Measurements from ENCODE around the gene TNS3.

The TNS3 gene

DNA sequence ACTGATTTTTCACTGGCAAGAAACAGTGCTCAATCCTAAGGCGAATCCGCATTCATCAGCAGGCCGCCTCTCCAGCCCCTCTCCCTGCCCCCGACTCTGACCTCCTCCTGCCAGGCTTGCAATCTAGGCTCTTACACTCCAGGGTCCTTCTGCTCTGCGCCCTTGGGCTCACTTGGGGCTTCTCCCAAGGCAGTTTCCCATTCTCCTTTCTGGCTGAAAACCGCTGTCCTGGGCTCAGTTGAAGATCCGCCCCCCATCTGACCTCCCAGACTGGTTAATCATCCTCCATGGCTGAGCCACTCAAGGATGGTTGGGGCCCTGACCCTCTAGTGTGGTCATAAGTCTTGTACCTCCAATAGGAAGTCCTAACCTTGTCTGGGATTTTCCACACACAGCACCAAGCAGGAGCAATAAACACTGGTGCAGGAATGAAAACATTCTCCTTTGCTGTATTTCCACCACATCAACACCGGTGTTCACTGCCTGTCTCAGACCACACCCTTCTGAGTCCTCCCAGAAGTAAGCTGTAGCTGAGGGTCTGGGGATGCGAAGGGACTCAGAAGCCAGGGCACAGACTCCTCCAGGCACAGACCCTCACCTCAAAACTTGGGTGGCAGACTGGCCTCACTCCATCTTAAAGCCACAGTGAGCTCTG, 42.4 kb downstream of the TNS3 start:
- no peak for DNase-seq

DNA sequence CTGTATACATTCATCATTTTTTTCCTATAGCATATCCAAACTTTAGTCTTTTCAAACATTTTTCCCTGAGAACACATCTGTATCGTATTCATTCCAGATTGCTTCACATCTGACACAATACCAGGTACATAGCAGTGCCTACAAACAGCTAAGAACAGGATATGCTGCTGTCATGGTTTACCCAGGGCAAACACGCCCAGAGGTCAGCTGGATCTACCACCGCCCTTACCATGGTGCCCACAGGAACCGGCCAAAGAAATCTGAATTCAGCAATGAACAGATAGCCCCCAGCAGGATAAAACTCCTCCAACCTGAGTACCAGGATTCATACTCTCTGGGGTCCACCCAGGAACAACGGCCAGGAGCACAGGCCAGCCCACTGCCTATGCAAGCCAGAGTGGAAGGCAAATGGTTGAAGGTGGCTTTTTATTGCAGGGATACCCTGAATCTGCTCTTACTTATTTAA, 43.0 kb downstream of the TNS3 start:
- DNase-seq: no peak

- DNase-seq: no peak
These were observed 43.9 kb downstream of the TNS3 start for GRCh38 chr7:47537716-47538675.

DNA sequence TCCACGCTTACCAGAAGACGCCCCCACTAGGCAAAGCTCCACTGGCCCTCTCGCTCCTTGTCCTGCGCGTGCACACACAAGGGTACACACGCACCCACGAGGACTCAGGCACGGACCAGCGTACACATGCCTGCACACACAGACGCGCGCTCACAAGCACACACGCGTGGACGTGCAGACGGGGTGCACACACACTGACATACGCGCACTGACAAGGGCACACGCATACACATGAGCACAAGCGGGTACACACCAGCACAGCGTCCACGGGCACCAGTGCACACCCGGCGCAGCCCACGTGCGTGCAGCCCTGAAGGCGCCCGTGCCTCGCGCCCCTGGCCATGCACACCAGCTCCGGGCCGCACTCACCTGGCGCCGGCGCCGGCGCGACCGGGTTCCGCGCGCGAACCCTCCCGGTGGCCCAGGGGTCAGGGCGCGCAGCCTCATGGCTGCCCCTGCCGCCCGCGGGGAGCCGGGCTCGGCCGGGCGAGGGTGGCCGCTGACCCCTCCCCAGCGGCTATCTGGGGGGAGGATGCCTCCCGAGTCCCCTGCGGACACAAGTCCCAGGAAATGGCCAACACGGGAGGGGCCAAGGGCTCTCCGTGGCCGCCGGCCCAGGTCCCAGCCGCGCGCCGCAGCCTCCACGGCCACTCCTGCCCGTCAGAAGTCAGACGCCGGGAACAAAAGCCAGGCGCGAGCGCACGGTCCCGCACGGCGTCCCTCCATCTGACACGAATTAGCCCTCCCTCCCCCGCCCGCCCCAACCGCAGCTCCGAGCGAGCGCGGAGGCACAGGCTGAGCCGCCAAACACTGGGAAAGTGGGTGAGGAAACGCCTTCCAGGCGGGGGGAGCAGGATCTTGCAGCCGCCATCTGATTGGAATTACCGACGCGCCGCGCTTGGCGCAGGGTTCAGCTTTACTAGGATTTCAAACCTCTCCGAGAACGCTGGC, 45.0 kb downstream of the TNS3 start:
- no peak for DNase-seq

DNA sequence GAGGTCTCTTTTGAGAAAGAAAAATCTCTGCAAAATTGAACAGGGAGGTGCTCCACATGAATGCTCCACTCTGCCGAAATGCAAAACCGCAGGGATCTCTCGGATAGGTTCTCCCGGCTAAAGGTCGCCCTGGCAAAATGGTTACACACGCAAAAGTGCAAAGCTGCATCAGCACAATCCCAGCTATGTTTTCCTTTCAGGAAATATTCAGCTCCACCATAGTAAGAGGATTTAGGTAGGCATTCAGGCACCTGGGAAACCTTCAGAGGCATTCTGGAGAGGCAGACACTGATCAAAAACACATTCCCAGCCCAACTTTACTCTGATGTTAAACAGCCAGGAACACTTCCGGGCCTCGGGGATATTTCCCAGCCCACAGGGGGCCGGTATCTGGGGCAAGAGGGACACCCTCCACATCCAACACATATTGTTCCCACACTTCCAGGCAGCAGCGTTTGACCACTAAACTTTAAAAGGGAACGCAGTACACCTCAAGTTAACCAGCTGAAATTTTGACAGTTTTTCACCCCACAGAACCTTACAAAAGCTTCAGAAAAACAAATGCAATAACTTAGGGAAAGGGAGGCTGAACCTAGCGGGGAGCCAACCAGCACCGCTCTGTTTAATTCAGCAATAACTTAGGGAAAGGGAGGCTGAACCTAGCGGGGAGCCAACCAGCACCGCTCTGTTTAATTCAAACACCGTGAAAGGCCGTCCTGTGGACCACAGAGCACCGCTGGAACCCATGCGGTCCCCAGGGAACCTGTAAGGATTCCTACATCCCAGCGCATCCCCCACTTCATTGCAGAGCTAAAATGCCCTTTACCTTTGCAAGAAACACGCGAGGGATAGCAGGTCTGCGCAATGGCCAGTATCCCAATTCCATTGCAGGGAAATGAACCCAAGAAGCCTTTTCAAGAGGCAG, 45.9 kb downstream of the TNS3 start:
- DNase-seq: no peak

DNA sequence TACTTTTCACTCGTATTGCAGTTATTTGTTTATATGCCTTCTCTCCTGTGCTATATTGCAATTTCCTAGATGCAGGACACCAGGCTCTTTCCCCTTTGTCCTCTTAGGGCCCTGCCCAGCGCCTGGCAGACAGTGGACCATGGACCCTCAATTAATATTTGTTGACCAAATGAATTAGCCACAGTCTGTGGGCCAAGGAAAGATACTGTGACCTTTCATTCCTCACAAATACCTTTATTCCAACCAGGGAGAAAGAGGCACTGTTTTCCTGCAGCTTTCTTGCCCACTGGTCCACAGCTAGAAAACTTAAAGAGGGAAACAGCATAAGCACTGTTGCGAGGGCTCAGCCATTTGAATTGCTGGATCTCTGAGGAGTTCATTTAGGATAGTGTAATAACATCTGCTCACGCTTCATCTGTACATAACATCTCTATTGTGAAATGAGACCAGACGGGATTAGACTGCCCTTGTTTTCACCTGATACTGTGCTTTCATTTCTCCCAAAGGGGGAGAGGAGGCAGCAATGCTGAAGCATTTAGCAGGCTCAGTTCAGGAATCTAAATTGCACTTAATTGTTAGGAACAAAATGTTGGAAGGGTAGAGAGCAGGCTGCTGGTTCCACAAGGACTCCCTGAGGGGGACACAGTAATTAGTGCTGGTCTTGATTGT, 46.7 kb downstream of the TNS3 start:
- DNase-seq: no peak

- no peak for DNase-seq
These were observed 47.4 kb downstream of the TNS3 start for GRCh38 chr7:47534322-47535034.

DNA sequence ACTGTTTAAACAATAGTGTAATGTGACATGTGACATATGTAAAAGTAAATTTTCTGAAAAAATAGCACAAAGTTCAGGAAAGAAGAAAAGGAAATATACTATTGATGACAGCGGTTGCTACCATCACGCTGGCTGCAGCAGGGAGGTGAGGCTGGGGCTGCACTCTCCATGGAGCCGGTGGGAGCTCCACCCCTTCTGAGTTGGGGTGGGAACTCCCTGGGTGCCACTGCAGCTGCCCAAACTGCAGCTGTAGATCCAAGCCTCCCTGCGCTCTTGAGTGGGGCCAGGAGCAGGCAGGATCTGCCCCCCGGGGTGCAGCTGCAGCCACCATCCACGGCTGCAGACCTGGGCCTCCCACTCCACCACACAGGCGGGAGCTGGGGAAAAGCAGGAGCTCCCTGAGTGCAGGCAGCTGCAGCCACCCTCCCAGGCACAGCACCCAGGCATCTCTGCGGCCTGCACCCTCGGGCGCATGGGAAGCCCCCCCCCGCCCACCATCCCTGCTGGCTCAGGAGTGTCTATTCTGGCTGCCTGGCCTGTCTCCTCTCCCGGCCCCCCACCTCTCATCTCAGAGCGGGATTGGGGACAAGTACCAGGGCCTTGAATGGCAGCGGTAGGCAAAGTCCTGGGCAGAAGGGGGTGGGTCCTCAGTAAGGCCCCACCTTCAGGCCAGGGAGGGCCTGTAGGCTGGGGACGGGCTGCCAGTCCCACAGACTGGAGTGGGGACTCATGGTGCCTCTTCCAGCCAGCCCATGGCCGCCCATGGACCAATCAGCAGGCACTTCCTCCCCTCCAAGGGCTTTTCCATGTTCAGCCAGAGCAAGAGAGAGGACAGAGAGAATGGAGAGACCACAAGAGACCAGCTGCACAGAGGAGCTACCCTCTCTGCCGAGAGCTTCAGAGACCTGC, 50.1 kb downstream of the TNS3 start:
- no peak for DNase-seq

DNA sequence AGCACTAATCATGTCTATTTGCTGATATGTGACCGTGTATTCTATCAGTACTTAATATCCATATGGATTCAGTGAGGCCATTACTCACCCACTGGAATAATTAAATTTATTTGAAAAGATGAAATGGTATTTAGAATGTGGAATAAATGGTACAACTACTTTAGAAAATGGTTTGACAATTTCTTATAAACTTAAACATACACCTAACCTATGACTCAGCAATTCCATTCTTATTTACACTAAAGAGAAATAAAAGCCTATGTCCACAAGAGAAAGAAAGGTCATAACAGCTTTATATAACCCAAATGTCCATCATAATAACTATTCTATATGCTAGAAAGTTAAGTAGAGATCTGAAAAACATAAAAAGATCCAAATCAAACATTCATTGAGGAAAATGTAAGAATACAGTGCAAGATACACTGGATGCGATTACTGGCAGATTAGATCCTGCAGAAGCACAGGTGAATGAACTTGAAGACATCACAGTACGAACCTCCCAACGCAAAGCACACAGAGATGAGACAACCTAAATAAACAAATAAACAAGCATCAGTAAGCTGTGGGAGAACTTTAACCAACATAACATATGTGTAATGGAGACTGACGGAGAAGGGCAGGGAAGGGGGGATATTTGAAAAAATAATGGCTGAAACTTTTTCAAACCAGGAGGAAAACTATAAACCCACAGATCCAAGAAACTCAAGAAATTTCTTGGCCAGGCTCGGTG, 51.9 kb downstream of the TNS3 start:
- DNase-seq: no peak

- no peak for DNase-seq
These were observed 52.5 kb downstream of the TNS3 start for GRCh38 chr7:47529405-47529804.

DNA sequence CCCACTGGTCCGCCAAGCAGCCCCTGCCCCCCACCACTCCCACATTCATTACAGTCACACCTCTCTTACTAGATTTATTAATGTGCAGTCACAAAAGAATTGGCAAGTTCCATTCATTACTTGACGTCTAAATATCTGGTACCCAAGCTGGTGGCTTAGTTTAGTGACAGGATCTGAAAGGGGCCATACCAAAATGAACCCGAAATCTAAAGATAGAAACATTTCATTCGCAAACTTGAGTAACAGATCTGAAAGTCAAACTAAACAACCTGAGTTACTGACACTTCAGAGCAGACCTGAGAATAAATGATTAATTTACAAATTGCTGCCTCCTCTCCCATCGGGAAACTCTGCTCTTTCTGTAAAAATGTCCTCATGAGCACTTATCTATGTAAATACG, 53.4 kb downstream of the TNS3 start:
- DNase-seq: no peak

- DNase-seq: no peak
These were observed 55.4 kb downstream of the TNS3 start for GRCh38 chr7:47526466-47526865.

GRCh38 chr7:47525066-47525623, 56.8 kb downstream of the TNS3 start:
- DNase-seq: no peak

GRCh38 chr7:47523401-47523800, 58.5 kb downstream of the TNS3 start:
- no peak for DNase-seq

GRCh38 chr7:47521816-47522561, 59.9 kb downstream of the TNS3 start:
- DNase-seq: no peak

- DNase-seq: no peak
These were observed 60.7 kb downstream of the TNS3 start for GRCh38 chr7:47521011-47521795.

DNA sequence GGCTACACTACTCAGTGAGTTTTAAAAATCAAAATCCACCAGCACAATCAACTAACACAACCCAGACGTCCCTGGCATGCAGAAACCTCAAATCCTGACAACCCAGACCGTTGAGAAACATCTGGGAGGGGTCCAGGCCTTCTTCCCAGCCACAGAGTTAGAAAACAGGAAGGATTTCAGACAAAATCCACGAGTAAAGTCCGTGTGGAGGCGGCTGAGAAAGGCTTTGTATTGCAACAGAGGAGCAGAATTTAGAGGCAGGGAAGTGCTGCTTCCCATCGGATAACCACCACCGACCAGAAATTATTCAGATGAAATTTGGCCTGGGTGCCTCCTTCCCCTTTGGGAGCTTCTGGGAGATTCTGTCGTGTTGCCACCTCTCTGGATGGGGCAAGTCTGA, 61.5 kb downstream of the TNS3 start:
- DNase-seq: no peak
